ENCODE measurements around the gene EDARADD. TPM values are rescaled to one million over a fixed set of nuclear protein-coding genes. Genes with fewer than 3 reads are reported as not detected.
A peak's percentile ranks its signal among the peaks of the same experiment; 100 is the strongest.

Gene EDARADD
- total and polyA plus RNA-seq, 2 of the 13 experiments (the other 11 are each of a cell fraction or from before 2014, with no cell fraction given): 0.03 TPM; not detected in 1

DNA sequence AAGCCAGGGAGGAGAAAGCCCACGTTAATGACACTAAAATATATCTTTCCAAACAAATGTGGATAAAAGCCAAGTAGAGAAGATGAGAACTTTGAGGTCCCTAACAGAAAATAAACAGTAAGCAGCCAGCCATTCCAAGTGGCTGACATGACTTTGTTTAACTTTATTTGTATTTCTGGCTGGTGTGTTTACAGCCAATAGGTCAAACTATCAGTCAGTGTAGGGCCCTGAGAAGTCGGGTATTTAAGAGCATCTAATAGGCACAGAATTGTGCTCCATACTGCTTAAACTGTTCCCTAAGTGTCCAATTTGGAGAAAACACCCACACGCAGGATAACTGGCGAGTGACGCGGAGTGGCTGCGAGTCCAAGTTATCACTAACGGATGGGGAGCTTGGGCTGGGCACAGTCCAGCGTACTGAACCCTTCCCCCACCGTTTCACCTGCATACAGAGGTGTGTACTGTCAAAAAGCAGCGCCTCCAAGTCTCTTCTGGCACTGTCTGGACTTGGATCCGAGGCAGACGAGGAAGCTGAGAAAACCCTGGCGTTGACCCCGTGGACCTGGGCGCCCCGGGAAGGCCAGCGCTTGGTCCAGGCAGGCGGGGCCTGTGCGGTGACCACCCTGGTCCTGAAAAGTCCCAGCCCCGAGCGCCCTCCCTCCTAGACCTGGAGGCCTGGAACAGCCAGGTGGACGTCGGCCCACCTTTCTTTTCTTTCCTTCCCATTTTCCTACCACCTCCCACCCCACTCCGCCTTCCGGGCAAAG lies 129.0 kb downstream of the EDARADD start (continued):
- TF ChIP-seq NCOA2 (CRISPR knock-in tag; IDR thresholded peaks at IDR 0.05) (no peak), HNRNPLL (IDR thresholded peaks at IDR 0.05; ENCODE audit: low read depth, low read length, poor library complexity, severe bottlenecking) (no peak), FOSL2 (CRISPR knock-in tag; IDR thresholded peaks at IDR 0.05) (peak; percentile 32; the same call in 1 of the 2 replicates), ATM (IDR thresholded peaks at IDR 0.05; ENCODE audit: borderline replicate concordance) (no peak), HNRNPK (IDR thresholded peaks at IDR 0.05; ENCODE audit: low read depth, low read length, poor library complexity, severe bottlenecking) (no peak), XRCC5 (optimal IDR thresholded peaks at IDR 0.05; ENCODE audit: low read length) (no peak), ZNF552 (CRISPR knock-in tag; IDR thresholded peaks at IDR 0.05; ENCODE audit: borderline replicate concordance) (0 out of 2 replicates have a peak, but pooled peaks have one; percentile 4), ZNF317 (CRISPR knock-in tag; IDR thresholded peaks at IDR 0.05) (0 out of 2 replicates have a peak, but pooled peaks have one; percentile 50), ZNF569 (CRISPR knock-in tag; IDR thresholded peaks at IDR 0.05; ENCODE audit: borderline replicate concordance) (no peak), THAP9 (CRISPR knock-in tag; IDR thresholded peaks at IDR 0.05; ENCODE audit: borderline replicate concordance) (no peak; the same call in 1 of the 2 replicates), ZNF337 (CRISPR knock-in tag; IDR thresholded peaks at IDR 0.05; ENCODE audit: borderline replicate concordance, low read depth) (no peak)
- TF ChIP-seq, protein P1, sequence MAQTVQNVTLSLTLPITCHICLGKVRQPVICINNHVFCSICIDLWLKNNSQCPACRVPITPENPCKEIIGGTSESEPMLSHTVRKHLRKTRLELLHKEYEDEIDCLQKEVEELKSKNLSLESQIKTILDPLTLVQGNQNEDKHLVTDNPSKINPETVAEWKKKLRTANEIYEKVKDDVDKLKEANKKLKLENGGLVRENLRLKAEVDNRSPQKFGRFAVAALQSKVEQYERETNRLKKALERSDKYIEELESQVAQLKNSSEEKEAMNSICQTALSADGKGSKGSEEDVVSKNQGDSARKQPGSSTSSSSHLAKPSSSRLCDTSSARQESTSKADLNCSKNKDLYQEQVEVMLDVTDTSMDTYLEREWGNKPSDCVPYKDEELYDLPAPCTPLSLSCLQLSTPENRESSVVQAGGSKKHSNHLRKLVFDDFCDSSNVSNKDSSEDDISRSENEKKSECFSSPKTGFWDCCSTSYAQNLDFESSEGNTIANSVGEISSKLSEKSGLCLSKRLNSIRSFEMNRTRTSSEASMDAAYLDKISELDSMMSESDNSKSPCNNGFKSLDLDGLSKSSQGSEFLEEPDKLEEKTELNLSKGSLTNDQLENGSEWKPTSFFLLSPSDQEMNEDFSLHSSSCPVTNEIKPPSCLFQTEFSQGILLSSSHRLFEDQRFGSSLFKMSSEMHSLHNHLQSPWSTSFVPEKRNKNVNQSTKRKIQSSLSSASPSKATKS (CRISPR knock-in tag; IDR thresholded peaks at IDR 0.05): no peak
- TF ChIP-seq, protein P2, sequence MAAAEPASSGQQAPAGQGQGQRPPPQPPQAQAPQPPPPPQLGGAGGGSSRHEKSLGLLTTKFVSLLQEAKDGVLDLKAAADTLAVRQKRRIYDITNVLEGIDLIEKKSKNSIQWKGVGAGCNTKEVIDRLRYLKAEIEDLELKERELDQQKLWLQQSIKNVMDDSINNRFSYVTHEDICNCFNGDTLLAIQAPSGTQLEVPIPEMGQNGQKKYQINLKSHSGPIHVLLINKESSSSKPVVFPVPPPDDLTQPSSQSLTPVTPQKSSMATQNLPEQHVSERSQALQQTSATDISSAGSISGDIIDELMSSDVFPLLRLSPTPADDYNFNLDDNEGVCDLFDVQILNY (CRISPR knock-in tag; conservative IDR thresholded peaks at IDR 0.05): no peak
- TF ChIP-seq, protein P3, sequence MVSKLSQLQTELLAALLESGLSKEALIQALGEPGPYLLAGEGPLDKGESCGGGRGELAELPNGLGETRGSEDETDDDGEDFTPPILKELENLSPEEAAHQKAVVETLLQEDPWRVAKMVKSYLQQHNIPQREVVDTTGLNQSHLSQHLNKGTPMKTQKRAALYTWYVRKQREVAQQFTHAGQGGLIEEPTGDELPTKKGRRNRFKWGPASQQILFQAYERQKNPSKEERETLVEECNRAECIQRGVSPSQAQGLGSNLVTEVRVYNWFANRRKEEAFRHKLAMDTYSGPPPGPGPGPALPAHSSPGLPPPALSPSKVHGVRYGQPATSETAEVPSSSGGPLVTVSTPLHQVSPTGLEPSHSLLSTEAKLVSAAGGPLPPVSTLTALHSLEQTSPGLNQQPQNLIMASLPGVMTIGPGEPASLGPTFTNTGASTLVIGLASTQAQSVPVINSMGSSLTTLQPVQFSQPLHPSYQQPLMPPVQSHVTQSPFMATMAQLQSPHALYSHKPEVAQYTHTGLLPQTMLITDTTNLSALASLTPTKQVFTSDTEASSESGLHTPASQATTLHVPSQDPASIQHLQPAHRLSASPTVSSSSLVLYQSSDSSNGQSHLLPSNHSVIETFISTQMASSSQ (IDR thresholded peaks at IDR 0.05; ENCODE audit: low read depth): no peak
- TF ChIP-seq, protein P3 (CRISPR knock-in tag; IDR thresholded peaks at IDR 0.05; ENCODE audit: borderline replicate concordance): peak; percentile 13; the same call in 1 of the 2 replicates
- TF ChIP-seq, protein P4, sequence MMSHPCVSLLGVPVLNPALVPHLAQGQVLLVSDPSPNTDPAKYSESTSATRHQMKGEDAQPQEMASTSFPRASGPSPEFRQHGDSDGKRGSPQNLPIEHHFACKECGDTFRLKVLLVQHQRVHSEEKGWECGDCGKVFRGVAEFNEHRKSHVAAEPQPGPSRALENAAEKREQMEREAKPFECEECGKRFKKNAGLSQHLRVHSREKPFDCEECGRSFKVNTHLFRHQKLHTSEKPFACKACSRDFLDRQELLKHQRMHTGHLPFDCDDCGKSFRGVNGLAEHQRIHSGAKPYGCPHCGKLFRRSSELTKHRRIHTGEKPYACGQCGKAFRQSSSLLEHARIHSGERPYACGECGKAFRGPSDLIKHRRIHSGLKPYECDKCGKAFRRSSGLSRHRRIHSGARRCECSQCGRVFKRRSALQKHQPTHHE (CRISPR knock-in tag; IDR thresholded peaks at IDR 0.05; ENCODE audit: borderline replicate concordance): no peak

Data from HepG2 (cell line).